ENCODE results near the gene TANC1. TPM values are rescaled to one million over a fixed set of nuclear protein-coding genes. Genes with fewer than 3 reads are reported as not detected.

Gene TANC1
- total and polyA plus RNA-seq, 2 of the 4 experiments (the other 2 are of a cell fraction) = 10.2 to 12.9 TPM

DNA sequence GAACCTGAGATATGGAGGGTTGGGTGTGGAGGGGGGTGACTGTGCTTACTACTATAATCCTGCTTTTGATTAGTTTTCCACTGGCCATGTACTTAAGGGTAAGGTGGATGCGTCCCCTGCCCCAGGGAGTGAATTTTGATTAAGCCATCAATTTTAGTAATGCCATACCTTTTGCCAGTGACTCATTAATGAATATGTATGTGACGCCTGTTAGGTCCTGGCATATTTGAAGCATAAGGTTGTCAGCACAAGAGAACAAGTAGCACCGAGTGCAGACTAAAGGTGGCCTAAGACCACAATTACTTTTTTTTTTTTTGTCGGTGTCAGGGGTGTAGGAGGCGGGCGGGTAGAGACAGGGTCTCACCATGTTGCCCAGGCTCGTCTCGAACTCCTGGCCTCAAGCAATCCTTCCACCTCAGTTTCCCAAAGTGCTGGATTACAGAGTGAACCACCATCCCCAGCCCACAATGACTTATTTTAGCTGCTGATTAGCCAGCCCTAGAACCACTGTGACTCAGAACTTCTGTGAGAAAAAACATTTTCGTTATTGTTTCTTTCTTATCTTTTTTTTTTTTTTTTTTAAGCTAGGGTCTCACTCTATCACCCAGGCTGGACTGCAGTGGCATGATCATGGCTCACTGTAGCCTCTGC, 7.0 kb downstream of the TANC1 start:
- Histone ChIP-seq H3K4ac (ENCODE audit: low read depth, low read length) (no peak overlapping the region), H3K56ac (ENCODE audit: extremely low read depth, insufficient read depth, low read length) (no peak overlapping the region), H4K91ac (ENCODE audit: insufficient read depth, low read depth, low read length) (no peak overlapping the region), H3K79me1 (ENCODE audit: low read depth in 1 of 2, low read length in 2 of 2) (peaks cover 28 to 71% of the 10 kb centered on the region in 2 experiments), H3K4me1 (ENCODE audit: control insufficient read depth, insufficient read depth, low read length) (peaks cover 9% of the 10 kb centered on the region), H3K4me2 (ENCODE audit: low read depth, low read length) (no peak overlapping the region), H3K23ac (ENCODE audit: low read depth, low read length) (no peak overlapping the region), H4K20me1 (ENCODE audit: insufficient read depth, low read length) (peaks cover 71% of the 10 kb centered on the region), H4K5ac (ENCODE audit: low read depth, low read length) (no peak overlapping the region), H3K9me1 (ENCODE audit: insufficient read depth, low read length) (peaks cover 10% of the 10 kb centered on the region), H3K14ac (replicated peaks; ENCODE audit: low read depth, low read length) (no peak overlapping the region), H3K36me3 (ENCODE audit: control insufficient read depth, insufficient read depth, low read length) (no peaks in the 10 kb centered on the region), H3K27me3 (ENCODE audit: control insufficient read depth, insufficient read depth, low read length) (no peaks in the 10 kb centered on the region), H3K18ac (ENCODE audit: low read depth, low read length) (no peak overlapping the region), H2BK120ac (ENCODE audit: low read depth, low read length) (no peak overlapping the region), H2BK15ac (ENCODE audit: low read depth, low read length) (no peak overlapping the region), H4K8ac (ENCODE audit: low read depth in 2 of 2, low read length in 2 of 2) (no peak overlapping the region), H2AFZ (replicated peaks; ENCODE audit: low read length, poor library complexity) (no peak overlapping the region), H3K4me3 (ENCODE audit: insufficient read depth, low read depth, low read length) (no peak overlapping the region), H3K9ac (ENCODE audit: low read depth, low read length) (no peak overlapping the region), H2AK9ac (replicated peaks; ENCODE audit: low read depth, low read length, poor library complexity) (no peak overlapping the region), H3K9me3 (ENCODE audit: control insufficient read depth, insufficient read depth, low read length) (no peaks in the 10 kb centered on the region), H2BK5ac (ENCODE audit: low read depth, low read length, poor library complexity, severe bottlenecking) (no peak overlapping the region), H3K27ac (ENCODE audit: insufficient read depth, low read length) (no peak overlapping the region), H2BK20ac (ENCODE audit: low read depth, low read length) (no peak overlapping the region), H2AK5ac (ENCODE audit: low read depth, low read length) (no peak overlapping the region)
- WGBS, 2 experiments (ENCODE audit: extremely low coverage in 2 of 2, insufficient read length in 1 of 2) = 100% methylated on average over 2 of the region's 9 CpGs; no CpG with 5 or more reads in 1 of the 2 experiments
- POLR2A ChIA-PET (ENCODE audit: unreplicated experiment) = no interaction called here
- TF ChIP-seq CHD1 (IDR thresholded peaks at IDR 0.05; ENCODE audit: low read depth, low read length) (no peak), RFX5 (IDR thresholded peaks at IDR 0.05; ENCODE audit: low read depth, low read length) (no peak), BHLHE40 (IDR thresholded peaks at IDR 0.05; ENCODE audit: low read depth, low read length) (no peak), MAFK (IDR thresholded peaks at IDR 0.05; ENCODE audit: low read depth, low read length) (no peak), RAD21 (IDR thresholded peaks at IDR 0.05; ENCODE audit: low read length) (no peak)
- dilution Hi-C loops (cut with HindIII; ENCODE audit: low sequenced_read_pairs, unreplicated experiment) (no loop called here), in situ Hi-C loops (cut with MboI; ENCODE audit: low sequenced_read_pairs) (no loop called here), intact Hi-C loops (cut with micrococcal nuclease) (no loop called here)
- ATAC-seq (ENCODE audit: low read depth) = no peak
- CTCF ChIA-PET = interaction anchor here (0.6 kb wide), 1 partner anchor 102 kb away, joined by 3 read pairs; no protein-coding TSS in a partner anchor
- no TSS peak for BruUV-seq (replicated peaks)
- DNase-seq = no peak

Measured in IMR-90 (cell line).